HG03571 (cell line): Measurements from ENCODE around the gene GCNT2.
A peak's percentile ranks its signal among the peaks of the same experiment; 100 is the strongest.
"Not testable (repeated sequence)": the region's sequence is repeated elsewhere in the genome, so short reads cannot be mapped to it uniquely, and the experiment has no call there.

ENCODE experiments used
- ATAC-seq: cut with Tn5 transposase; IDR thresholded peaks from one replicate; pipeline ENCODE4 v1.9.1; 2021; ENCODE audit not compliant: unreplicated experiment

The GCNT2 gene

GRCh38 chr6:10513544-10513943 is 7.6 kb upstream of the GCNT2 start:
- no peak for ATAC-seq

DNA sequence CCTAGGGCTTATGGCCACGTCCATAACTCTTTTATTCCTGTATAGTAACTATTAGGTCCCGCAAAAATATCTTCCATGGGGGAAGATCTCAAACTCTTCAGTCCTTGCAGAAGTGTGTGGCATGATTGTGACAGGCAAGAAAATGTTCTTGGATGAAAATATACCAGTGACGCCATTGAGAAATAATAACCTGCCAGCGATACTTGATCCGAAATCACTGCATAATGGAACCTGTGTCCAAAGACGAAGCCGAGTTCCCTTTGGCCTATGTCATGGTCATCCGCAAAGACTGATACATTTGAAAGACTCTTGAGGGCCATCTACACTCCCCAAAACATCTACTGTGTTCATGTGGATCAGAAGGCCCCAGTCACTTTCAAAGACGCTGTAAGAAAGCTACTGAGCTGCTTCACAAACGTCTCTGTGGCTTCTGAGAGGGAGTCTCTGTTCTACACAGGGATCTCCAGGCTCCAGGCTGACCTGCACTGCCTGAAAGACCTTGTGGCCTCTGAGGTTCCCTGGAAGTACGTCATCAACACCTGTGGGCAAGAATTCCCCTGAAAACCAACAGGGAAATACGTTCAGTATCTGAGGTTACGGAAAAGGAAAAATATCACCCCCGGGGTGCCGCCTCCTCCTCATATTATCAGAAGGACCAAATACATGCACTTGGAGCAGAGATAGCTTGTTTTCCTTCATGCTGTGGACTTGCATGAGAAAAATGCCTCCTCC is 6.9 kb upstream of the GCNT2 start:
- no peak for ATAC-seq

DNA sequence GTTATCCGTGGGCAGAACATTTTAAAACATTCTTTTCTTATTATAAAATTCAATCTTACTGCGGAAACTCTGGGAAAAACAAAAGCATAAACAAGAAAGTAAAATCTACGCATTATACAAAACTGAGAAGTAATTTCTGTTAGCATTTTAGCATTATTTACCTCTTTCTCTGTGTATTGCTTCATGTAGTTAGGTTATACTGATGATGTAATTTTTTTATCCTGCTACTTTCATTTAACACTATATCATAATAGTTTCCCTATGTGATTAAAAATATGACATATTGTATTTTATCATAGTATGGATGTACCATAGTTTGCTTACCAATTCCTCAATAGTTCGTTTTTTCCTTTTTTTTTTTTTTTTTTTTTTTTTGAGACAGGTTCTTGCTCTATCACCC is 4.2 kb upstream of the GCNT2 start:
- ATAC-seq: no peak

GRCh38 chr6:10518557-10519407 is 2.4 kb upstream of the GCNT2 start:
- no peak for ATAC-seq

- ATAC-seq: not testable (repeated sequence)
Observed at GRCh38 chr6:10519408-10519697, 1.8 kb upstream of the GCNT2 start.

DNA sequence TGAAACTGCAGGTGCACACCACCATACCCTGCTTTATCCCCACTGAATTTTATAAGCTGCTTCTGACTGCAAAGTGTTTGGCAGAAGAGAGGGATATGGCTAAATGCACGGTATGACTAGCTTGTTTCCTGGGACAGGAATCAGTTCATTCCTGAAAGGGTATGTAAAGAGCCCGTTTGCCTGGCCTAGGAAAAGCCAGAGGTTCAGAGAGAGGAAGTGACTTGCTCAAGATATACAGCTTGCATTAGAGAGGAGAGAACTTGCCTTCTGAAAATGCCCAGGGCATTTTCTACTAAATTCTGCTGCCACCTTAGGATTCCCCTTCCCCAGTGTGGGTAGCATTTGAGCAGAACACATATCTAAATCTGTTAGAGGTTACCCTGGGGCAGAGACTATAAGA is 683 bp upstream of the GCNT2 start:
- ATAC-seq: no peak

DNA sequence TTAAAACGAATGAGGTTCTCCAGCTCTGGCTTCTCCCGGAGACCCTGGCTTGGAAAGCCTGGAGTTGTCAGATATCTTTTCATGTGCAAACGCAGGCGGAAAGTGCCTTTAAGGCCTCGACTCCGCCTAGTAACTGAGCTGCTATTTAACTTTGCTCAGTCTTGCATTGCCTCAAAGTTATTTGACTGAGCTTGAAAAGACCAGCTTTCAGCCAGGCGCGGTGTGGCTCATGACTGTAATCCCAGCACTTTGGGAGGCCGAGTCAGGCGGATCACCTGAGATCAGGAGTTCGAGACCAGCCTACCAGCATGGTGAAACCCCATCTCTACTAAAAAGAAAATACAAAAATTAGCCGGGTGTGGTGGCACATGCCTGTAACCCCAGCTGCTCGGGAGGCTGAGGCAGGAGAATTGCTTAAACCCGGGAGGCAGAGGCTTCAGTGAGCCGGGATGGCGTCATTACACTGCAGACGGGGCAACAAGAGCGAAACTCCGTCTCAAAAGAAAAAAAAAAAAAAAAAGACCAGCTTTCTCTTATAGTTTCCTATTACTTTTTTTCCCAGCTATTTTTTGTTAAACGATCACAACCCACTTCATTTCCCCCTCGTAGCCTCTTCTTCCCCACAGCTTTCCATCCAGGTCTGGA is 1.9 kb downstream of the GCNT2 start:
- ATAC-seq: no peak

DNA sequence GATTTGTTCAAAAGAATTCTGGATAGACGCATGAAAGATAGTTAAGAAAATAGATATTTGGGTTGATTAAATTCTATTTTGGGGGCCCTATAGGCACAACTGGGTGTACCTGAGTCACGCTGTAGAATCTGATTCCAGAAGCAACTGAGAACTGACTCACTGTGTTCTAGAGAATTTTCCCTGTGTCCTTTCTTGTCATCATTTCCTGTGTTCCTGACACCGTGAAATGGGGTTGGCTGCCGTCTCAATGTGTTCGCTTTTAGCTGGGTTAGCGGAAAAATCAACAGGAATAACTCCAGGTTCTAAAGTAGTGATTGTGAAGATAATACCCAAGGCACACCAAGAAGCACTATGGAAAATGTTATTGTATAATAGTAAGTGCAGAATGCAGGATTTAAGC is 5.0 kb downstream of the GCNT2 start:
- no peak for ATAC-seq

GRCh38 chr6:10528158-10528981 is 7.2 kb downstream of the GCNT2 start:
- peak; percentile 56 for ATAC-seq

GRCh38 chr6:10529231-10529801 is 8.2 kb downstream of the GCNT2 start:
- ATAC-seq: no peak

DNA sequence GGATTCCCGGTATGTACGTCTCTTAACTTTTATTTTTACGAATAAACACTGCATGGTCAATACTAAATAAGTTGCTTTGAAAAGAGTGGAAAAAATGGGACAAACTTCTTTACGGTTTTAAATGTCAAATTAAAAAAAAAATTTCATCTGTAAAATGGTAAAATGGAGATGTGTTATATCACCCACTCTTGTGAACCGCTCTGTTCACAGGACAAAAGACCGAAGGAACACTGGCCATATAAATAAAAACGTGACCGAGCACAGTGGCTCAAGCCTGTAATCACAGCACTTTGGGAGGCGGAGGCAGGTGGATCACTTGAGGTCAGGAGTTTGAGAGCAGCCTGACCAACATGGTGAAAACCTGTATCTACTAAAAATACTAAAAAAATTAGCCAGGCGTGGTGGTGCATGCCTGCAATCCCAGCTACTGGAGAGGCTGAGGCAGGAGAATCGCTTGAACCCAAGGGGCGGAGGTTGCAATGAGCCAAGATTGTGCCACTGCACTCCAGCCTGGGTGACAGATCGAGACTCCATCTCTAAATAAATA is 8.8 kb downstream of the GCNT2 start:
- not testable (repeated sequence) for ATAC-seq

GRCh38 chr6:10531503-10531902 is 10.4 kb downstream of the GCNT2 start:
- ATAC-seq: no peak

GRCh38 chr6:10531942-10532341 is 10.8 kb downstream of the GCNT2 start:
- ATAC-seq: no peak

- ATAC-seq: no peak
Observed at GRCh38 chr6:10532392-10532791, 11.2 kb downstream of the GCNT2 start.

GRCh38 chr6:10534419-10534762 is 13.2 kb downstream of the GCNT2 start:
- ATAC-seq: peak; percentile 13

- ATAC-seq: no peak
Observed at GRCh38 chr6:10535193-10535592, 14.0 kb downstream of the GCNT2 start.

GRCh38 chr6:10537726-10538125 is 16.6 kb downstream of the GCNT2 start:
- no peak for ATAC-seq

GRCh38 chr6:10540073-10540746 is 19.1 kb downstream of the GCNT2 start:
- no peak for ATAC-seq

DNA sequence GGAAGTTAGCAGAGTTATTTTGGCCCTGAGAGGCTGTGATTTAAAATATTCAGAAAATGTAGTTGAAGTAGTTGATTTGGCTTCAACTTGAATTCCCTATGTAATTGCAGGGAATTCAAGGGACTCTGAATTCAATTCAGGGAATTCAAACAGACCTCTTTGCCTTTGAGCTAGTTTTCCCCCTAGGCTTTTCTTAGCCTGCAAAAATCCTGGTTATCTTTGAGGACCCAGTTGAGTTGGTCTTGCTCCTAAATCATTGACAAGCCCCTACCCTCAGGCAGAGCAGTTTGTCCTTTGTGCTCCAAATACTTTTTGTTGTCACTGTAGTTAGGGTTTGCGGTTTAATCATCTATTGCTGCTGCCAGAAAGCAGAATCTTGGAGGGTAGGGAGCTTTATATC is 20.4 kb downstream of the GCNT2 start:
- no peak for ATAC-seq

GRCh38 chr6:10542213-10542612 is 21.1 kb downstream of the GCNT2 start:
- ATAC-seq: no peak
